Uterus (tissue), 4 donors: ENCODE results near the gene TRAF3. TPM values are rescaled to one million over a fixed set of nuclear protein-coding genes. Genes with fewer than 3 reads are reported as not detected.

Source experiments
- DNase-seq, 2 donors: peaks; one replicate each; pipeline ENCODE4 v3.0.0-alpha.2; 2019 to 2020
- H3K27ac ChIP-seq, 2 donors: fragments of 200-600 bp; sonication (generic); 1 replicate in 1 of 2; 2 replicates in 1 of 2; pipeline ENCODE4 v1.5.1; 2016 to 2018
- H3K27me3 ChIP-seq, 2 donors: fragments of 200-600 bp; sonication (generic); one replicate each; pipeline ENCODE4 v1.5.1; 2018 to 2019; ENCODE audit warnings: control low read depth in 1 of 2
- H3K36me3 ChIP-seq, 2 donors: fragments of 200-600 bp; sonication (generic); one replicate each; pipeline ENCODE4 v1.5.1; 2019; ENCODE audit warnings: control low read depth in 1 of 2
- H3K4me1 ChIP-seq, 2 donors: fragments of 200-600 bp; sonication (generic); one replicate each; pipeline ENCODE4 v1.5.1; 2018 to 2019; ENCODE audit warnings: control low read depth in 1 of 2
- H3K4me3 ChIP-seq, 2 donors: fragments of 200-600 bp; sonication (generic); 1 replicate in 1 of 2; 2 replicates in 1 of 2; pipeline ENCODE4 v1.5.1; 2018 to 2019; ENCODE audit warnings: mild to moderate bottlenecking in 1 of 2
- H3K9me3 ChIP-seq, 2 donors: fragments of 200-600 bp; sonication (generic); one replicate each; pipeline ENCODE4 v1.5.1; 2019; ENCODE audit warnings: control low read depth in 1 of 2
- CTCF ChIP-seq, 4 experiments: fragments of 200-600 bp in 2 of 4; fragments of 450-650 bp in 2 of 4; sonication (generic) in 2 of 4; IDR thresholded peaks; one replicate each; pipeline ENCODE4 v1.5.1; 2016 to 2019; ENCODE audit warnings: antibody characterized with exemption in 4 of 4, mild to moderate bottlenecking in 2 of 4, moderate library complexity in 1 of 4
- POLR2A ChIP-seq, 2 donors: fragments of 450-650 bp; IDR thresholded peaks; one replicate each; pipeline ENCODE4 v1.6.1; 2016; ENCODE audit warnings: antibody characterized with exemption in 2 of 2, mild to moderate bottlenecking in 1 of 2, moderate library complexity in 1 of 2
- intact Hi-C: fragments of 100-400 bp; cut with DNase I; formaldehyde crosslinking; loops from one replicate; pipeline ENCODE4 v1.15.1; 2023; ENCODE audit warnings: low total_unique reads
- total RNA-seq, 4 donors: library from RNA; depleted of rRNA in 3 of 4; stranded (reverse); fragments of >200 nt in 3 of 4; gene quantifications; one replicate each; pipeline versions ENCODE4 v1.1.0 to v1.2.4, GENCODE V29; 2014 to 2023
- donor health status: DM: yes; HTN: yes; CAD: no.

TRAF3 gene
- total RNA-seq, 4 donors from 2014 or later, result 7.4 to 33.1 (median 22.1) TPM

- Histone ChIP-seq H3K4me1 (no peaks in the 10 kb centered on the region), H3K36me3 (no peaks in the 10 kb centered on the region), H3K9me3 (no peaks in the 10 kb centered on the region), H3K4me3 (no peak overlapping the region), H3K27me3 (no peaks in the 10 kb centered on the region), H3K27ac (no peak overlapping the region)
- intact Hi-C loops, result no loop called here
- TF ChIP-seq CTCF (IDR thresholded peaks at IDR 0.05) (no peak), POLR2A (IDR thresholded peaks at IDR 0.05) (no peak)
- DNase-seq, result no peak
Measured at GRCh38 chr14:102807013-102807406, 29.8 kb downstream of the TRAF3 start.

- DNase-seq, result no peak
- intact Hi-C loops, result no loop called here
- Histone ChIP-seq H3K4me3 (no peak overlapping the region), H3K36me3 (no peaks in the 10 kb centered on the region), H3K27me3 (no peaks in the 10 kb centered on the region), H3K27ac (no peak overlapping the region), H3K4me1 (no peaks in the 10 kb centered on the region), H3K9me3 (no peaks in the 10 kb centered on the region)
- TF ChIP-seq POLR2A (IDR thresholded peaks at IDR 0.05) (no peak), CTCF (IDR thresholded peaks at IDR 0.05) (no peak)
Measured at GRCh38 chr14:102809870-102810269, 32.6 kb downstream of the TRAF3 start.

- TF ChIP-seq CTCF (IDR thresholded peaks at IDR 0.05) (no peak), POLR2A (IDR thresholded peaks at IDR 0.05) (no peak)
- Histone ChIP-seq H3K36me3 (no peaks in the 10 kb centered on the region), H3K27me3 (no peaks in the 10 kb centered on the region), H3K4me3 (no peak overlapping the region), H3K27ac (no peak overlapping the region), H3K9me3 (no peaks in the 10 kb centered on the region), H3K4me1 (no peaks in the 10 kb centered on the region)
- no peak for DNase-seq
- intact Hi-C loops, result no loop called here
Measured at GRCh38 chr14:102810523-102810922, 33.3 kb downstream of the TRAF3 start.

GRCh38 chr14:102811254-102811963 lies 34.2 kb downstream of the TRAF3 start:
- no peaks in the 10 kb centered on the region for H3K36me3 ChIP-seq
- H3K4me1 ChIP-seq, result no peaks in the 10 kb centered on the region
- H3K27ac ChIP-seq, result no peak overlapping the region
- H3K9me3 ChIP-seq, result no peaks in the 10 kb centered on the region
- H3K4me3 ChIP-seq, result no peak overlapping the region
- TF ChIP-seq POLR2A (IDR thresholded peaks at IDR 0.05), result no peak
- no peak for TF ChIP-seq CTCF (IDR thresholded peaks at IDR 0.05)
- DNase-seq, result no peak
- intact Hi-C loops, result no loop called here
- no peaks in the 10 kb centered on the region for H3K27me3 ChIP-seq

GRCh38 chr14:102811971-102812370 lies 34.7 kb downstream of the TRAF3 start:
- H3K36me3 ChIP-seq, result no peaks in the 10 kb centered on the region
- H3K4me1 ChIP-seq, result no peaks in the 10 kb centered on the region
- no peaks in the 10 kb centered on the region for H3K9me3 ChIP-seq
- TF ChIP-seq CTCF (IDR thresholded peaks at IDR 0.05), result no peak
- TF ChIP-seq POLR2A (IDR thresholded peaks at IDR 0.05), result no peak
- no peaks in the 10 kb centered on the region for H3K27me3 ChIP-seq
- DNase-seq, result no peak
- intact Hi-C loops, result no loop called here
- no peak overlapping the region for H3K27ac ChIP-seq
- no peak overlapping the region for H3K4me3 ChIP-seq
